Naive thymus-derived CD4-positive, alpha-beta T cell (primary cell): Measurements from ENCODE around the gene CDC42EP4. TPM values are rescaled to one million over a fixed set of nuclear protein-coding genes. Genes with fewer than 3 reads are reported as not detected.

Experiments
- ATAC-seq: fragments of 150-1000 bp; cut with Tn5 transposase; 2 replicates; pipeline ENCODE4 v1.10.0; 2021; ENCODE audit warnings: mild to moderate bottlenecking, moderate library complexity
- CTCF ChIA-PET: fragments of 350-600 bp; sonication (Branson Sonifier 250); formaldehyde crosslinking; loops from one replicate; lab custom pipeline; 2021; ENCODE audit warnings: antibody characterized with exemption; lab: Charles Lee
- POLR2A ChIA-PET: fragments of 350-600 bp; sonication (Branson Sonifier 250); formaldehyde crosslinking; loops from one replicate; lab custom pipeline; 2021; ENCODE audit warnings: antibody characterized with exemption, inconsistent platforms; lab: Charles Lee
- DNase-seq, 9 donors: peaks; one replicate each; pipeline versions ENCODE4 v3.0.0 to v3.0.0-alpha.2; 2020 to 2022; ENCODE audit warnings: mixed read lengths in 1 of 9
- H3K27ac ChIP-seq: one replicate; pipeline ENCODE4 v1.7.0; 2013; ENCODE audit warnings: mild to moderate bottlenecking, low read depth, low read length, moderate library complexity
- H3K27me3 ChIP-seq, 2 donors: one replicate each; pipeline ENCODE4 v1.7.0; 2013; ENCODE audit warnings: low read length in 2 of 2, mild to moderate bottlenecking in 2 of 2, moderate library complexity in 2 of 2; ENCODE audit not compliant: control insufficient read depth in 2 of 2, insufficient read depth in 2 of 2
- H3K36me3 ChIP-seq, 3 experiments: 1 replicate in 2 of 3; 2 replicates in 1 of 3; pipeline ENCODE4 v1.7.0; 2013; ENCODE audit warnings: low read length in 3 of 3, mild to moderate bottlenecking in 3 of 3, moderate library complexity in 1 of 3; ENCODE audit not compliant: insufficient read depth in 3 of 3, control insufficient read depth in 2 of 3
- H3K4me1 ChIP-seq, 2 donors: one replicate each; pipeline ENCODE4 v1.7.0; 2013; ENCODE audit warnings: low read length in 2 of 2, mild to moderate bottlenecking in 2 of 2, moderate library complexity in 1 of 2; ENCODE audit not compliant: control insufficient read depth in 2 of 2, insufficient read depth in 2 of 2
- H3K4me3 ChIP-seq: 2 replicates; pipeline ENCODE4 v1.7.0; 2013; ENCODE audit warnings: mild to moderate bottlenecking, low read length
- H3K9me3 ChIP-seq, 3 experiments: 1 replicate in 2 of 3; 2 replicates in 1 of 3; pipeline ENCODE4 v1.7.0; 2013; ENCODE audit warnings: low read length in 3 of 3; ENCODE audit not compliant: control insufficient read depth in 2 of 3
- H3K27ac Mint-ChIP-seq, 9 donors: one replicate each; pipeline ENCODE4 v1.8.0; 2020 to 2022; ENCODE audit warnings: mixed read lengths in 9 of 9, mild to moderate bottlenecking in 8 of 9, moderate library complexity in 5 of 9, inconsistent platforms in 2 of 9
- H3K27me3 Mint-ChIP-seq, 5 donors: one replicate each; pipeline ENCODE4 v1.8.0; 2021 to 2022; ENCODE audit warnings: mixed read lengths in 5 of 5, mild to moderate bottlenecking in 1 of 5
- H3K36me3 Mint-ChIP-seq, 5 donors: one replicate each; pipeline ENCODE4 v1.8.0; 2020 to 2022; ENCODE audit warnings: mixed read lengths in 5 of 5, mild to moderate bottlenecking in 3 of 5, inconsistent platforms in 1 of 5
- H3K4me1 Mint-ChIP-seq, 7 donors: one replicate each; pipeline ENCODE4 v1.8.0; 2020 to 2022; ENCODE audit warnings: mixed read lengths in 7 of 7, mild to moderate bottlenecking in 3 of 7, inconsistent platforms in 1 of 7
- H3K4me3 Mint-ChIP-seq, 10 donors: one replicate each; pipeline ENCODE4 v1.8.0; 2020 to 2022; ENCODE audit warnings: mild to moderate bottlenecking in 10 of 10, mixed read lengths in 10 of 10, moderate library complexity in 6 of 10, inconsistent platforms in 2 of 10
- H3K9me3 Mint-ChIP-seq, 11 donors: one replicate each; pipeline ENCODE4 v1.8.0; 2020 to 2022; ENCODE audit warnings: mixed read lengths in 11 of 11, mild to moderate bottlenecking in 4 of 11, inconsistent platforms in 1 of 11, moderate library complexity in 1 of 11
- intact Hi-C, 2 donors: fragments of 100-400 bp; cut with micrococcal nuclease; formaldehyde crosslinking; loops; one replicate each; pipeline ENCODE4 v1.15.1; 2023
- polyA plus RNA-seq, 2 donors: library from polyadenylated mRNA; unstranded; fragments of 300-500 nt; fragmentation: Illumina TruSeq; gene quantifications; one replicate each; pipeline ENCODE4 v1.2.3, GENCODE V29; 2021
- total RNA-seq, 6 experiments: library from RNA in 5 of 6; stranded (reverse) in 5 of 6; gene quantifications; 1 replicate in 5 of 6; 2 replicates in 1 of 6; pipeline ENCODE4 v1.2.3 and lab custom pipeline; 2021 to 2026

Gene CDC42EP4
- total and polyA plus RNA-seq, 7 experiments from 2014 or later: 0.19 to 15.8 (median 1.5) TPM

DNA sequence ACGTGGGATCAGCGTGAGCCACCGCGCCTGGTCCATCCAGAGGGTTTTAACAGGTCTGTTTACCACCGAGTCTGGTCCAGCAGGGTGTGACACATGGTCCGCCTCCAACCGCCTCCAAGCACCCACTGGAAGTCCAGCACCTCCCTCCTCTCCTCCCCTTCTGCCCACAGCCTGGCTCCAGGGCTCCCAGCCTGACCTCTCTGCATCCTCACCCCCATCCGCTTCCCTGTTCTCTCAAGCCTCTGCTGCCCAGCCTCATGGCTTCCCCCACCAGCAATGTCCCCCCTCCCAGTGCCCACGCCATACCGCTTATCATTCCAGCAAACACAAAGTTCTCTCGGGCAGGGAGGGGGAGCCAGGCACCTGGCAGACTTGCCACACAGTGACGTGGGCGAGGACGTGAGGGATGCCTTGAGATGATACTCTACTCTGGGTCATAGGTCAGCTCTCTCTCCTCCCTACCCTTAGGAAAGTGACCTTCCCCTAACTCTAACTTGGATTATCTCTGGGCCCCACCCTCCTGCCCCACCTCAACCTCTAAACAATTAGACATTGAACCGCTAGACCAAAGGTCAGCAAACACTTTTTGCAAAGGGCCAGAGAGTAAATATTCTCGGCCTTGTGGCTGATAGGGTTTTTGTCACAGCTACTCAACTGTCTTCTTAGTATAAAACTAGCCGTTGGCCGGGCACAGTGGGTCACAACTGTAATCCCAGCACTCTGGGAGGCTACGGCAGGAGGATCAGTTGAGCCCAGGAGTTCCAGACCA is 23.1 kb downstream of the CDC42EP4 start:
- intact Hi-C loops: no loop called here
- H3K4me1 ChIP-seq: no peaks in the 10 kb centered on the region
- POLR2A ChIA-PET: no interaction called here
- Mint-ChIP-seq H3K27me3 (peaks cover 0 to 3% (median 0%) of the 10 kb centered on the region in 5 donors), H3K27ac (no peak overlapping the region), H3K4me1 (peaks cover 6 to 13% (median 11%) of the 10 kb centered on the region in 7 donors), H3K9me3 (peaks cover 0 to 2% (median 0%) of the 10 kb centered on the region in 11 donors), H3K4me3 (no peak overlapping the region), H3K36me3 (no peaks in the 10 kb centered on the region)
- ATAC-seq: no peak
- no peak for DNase-seq
- H3K27me3 ChIP-seq: no peaks in the 10 kb centered on the region
- H3K36me3 ChIP-seq: no peaks in the 10 kb centered on the region
- CTCF ChIA-PET: no interaction called here
- H3K4me3 ChIP-seq: no peak overlapping the region
- H3K27ac ChIP-seq: no peak overlapping the region
- no peaks in the 10 kb centered on the region for H3K9me3 ChIP-seq

- no peaks in the 10 kb centered on the region for H3K9me3 ChIP-seq
- no peak overlapping the region for H3K4me3 ChIP-seq
- H3K27me3 ChIP-seq: no peaks in the 10 kb centered on the region
- intact Hi-C loops: no loop called here
- CTCF ChIA-PET: no interaction called here
- Mint-ChIP-seq H3K27me3 (peaks cover 0 to 3% (median 0%) of the 10 kb centered on the region in 5 donors), H3K9me3 (peaks cover 0 to 2% (median 0%) of the 10 kb centered on the region in 11 donors), H3K4me3 (no peak overlapping the region), H3K27ac (no peak overlapping the region), H3K36me3 (no peaks in the 10 kb centered on the region), H3K4me1 (peaks cover 6 to 13% (median 11%) of the 10 kb centered on the region in 7 donors)
- POLR2A ChIA-PET: no interaction called here
- no peak overlapping the region for H3K27ac ChIP-seq
- no peaks in the 10 kb centered on the region for H3K4me1 ChIP-seq
- H3K36me3 ChIP-seq: no peaks in the 10 kb centered on the region
- ATAC-seq (no peak), DNase-seq (no peak)
Observed at GRCh38 chr17:73286863-73287296, 24.9 kb downstream of the CDC42EP4 start.

- Histone ChIP-seq H3K27ac (no peak overlapping the region), H3K4me3 (no peak overlapping the region), H3K9me3 (no peaks in the 10 kb centered on the region), H3K4me1 (no peaks in the 10 kb centered on the region), H3K36me3 (no peaks in the 10 kb centered on the region), H3K27me3 (no peaks in the 10 kb centered on the region)
- ChIA-PET POLR2A (no interaction called here), CTCF (no interaction called here)
- no peaks in the 10 kb centered on the region for H3K36me3 Mint-ChIP-seq
- no peak overlapping the region for H3K4me3 Mint-ChIP-seq
- intact Hi-C loops: no loop called here
- H3K27ac Mint-ChIP-seq: no peak overlapping the region
- H3K9me3 Mint-ChIP-seq: peaks cover 0 to 2% (median 0%) of the 10 kb centered on the region in 11 donors
- ATAC-seq (no peak), DNase-seq (no peak)
- H3K27me3 Mint-ChIP-seq: peaks cover 0 to 3% (median 0%) of the 10 kb centered on the region in 5 donors
- H3K4me1 Mint-ChIP-seq: peaks cover 6 to 13% (median 9%) of the 10 kb centered on the region in 7 donors
Observed at GRCh38 chr17:73285916-73286862, 25.6 kb downstream of the CDC42EP4 start.

DNA sequence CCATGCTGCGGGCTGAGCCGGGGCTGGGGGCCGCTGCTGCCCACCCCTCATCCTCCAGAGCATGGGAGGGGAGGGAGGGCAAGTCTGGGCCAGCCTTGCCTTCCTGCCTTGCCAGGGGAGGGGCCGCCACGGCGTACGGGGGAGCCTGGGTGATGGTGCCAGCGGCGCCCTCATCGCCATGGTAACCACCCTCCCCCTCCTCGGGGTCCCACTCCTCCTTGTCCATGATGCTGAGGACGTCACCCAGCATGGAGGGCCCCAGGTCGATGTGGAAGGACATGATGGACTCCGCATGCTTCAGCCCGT is 26.2 kb downstream of the CDC42EP4 start:
- intact Hi-C loops: no loop called here
- ChIA-PET POLR2A (no interaction called here), CTCF (no interaction called here)
- H3K27ac Mint-ChIP-seq: no peak overlapping the region
- peaks cover 0 to 3% (median 0%) of the 10 kb centered on the region in 5 donors for H3K27me3 Mint-ChIP-seq
- DNase-seq: no peak
- peaks cover 3 to 9% (median 4%) of the 10 kb centered on the region in 7 donors for H3K4me1 Mint-ChIP-seq
- H3K9me3 Mint-ChIP-seq: peaks cover 0 to 2% (median 0%) of the 10 kb centered on the region in 11 donors
- ATAC-seq: no peak
- Histone ChIP-seq H3K9me3 (no peaks in the 10 kb centered on the region), H3K36me3 (no peaks in the 10 kb centered on the region), H3K4me1 (no peaks in the 10 kb centered on the region), H3K27me3 (no peaks in the 10 kb centered on the region), H3K27ac (no peak overlapping the region), H3K4me3 (no peak overlapping the region)
- H3K36me3 Mint-ChIP-seq: no peaks in the 10 kb centered on the region
- no peak overlapping the region for H3K4me3 Mint-ChIP-seq

- Histone ChIP-seq H3K27ac (no peak overlapping the region), H3K4me1 (no peaks in the 10 kb centered on the region), H3K4me3 (no peak overlapping the region), H3K9me3 (no peaks in the 10 kb centered on the region), H3K36me3 (no peaks in the 10 kb centered on the region), H3K27me3 (no peaks in the 10 kb centered on the region)
- Mint-ChIP-seq H3K4me3 (no peak overlapping the region), H3K4me1 (peaks cover 0 to 7% (median 0%) of the 10 kb centered on the region in 7 donors), H3K27ac (no peak overlapping the region), H3K9me3 (peaks cover 0 to 2% (median 0%) of the 10 kb centered on the region in 11 donors), H3K27me3 (peaks cover 0 to 3% (median 0%) of the 10 kb centered on the region in 5 donors), H3K36me3 (no peaks in the 10 kb centered on the region)
- POLR2A ChIA-PET: no interaction called here
- ATAC-seq (no peak), DNase-seq (no peak)
- intact Hi-C loops: no loop called here
- CTCF ChIA-PET: no interaction called here
Observed at GRCh38 chr17:73284906-73285602, 26.7 kb downstream of the CDC42EP4 start.

- Mint-ChIP-seq H3K9me3 (peaks cover 0 to 2% (median 0%) of the 10 kb centered on the region in 11 donors), H3K27ac (no peak overlapping the region), H3K27me3 (peaks cover 0 to 3% (median 0%) of the 10 kb centered on the region in 5 donors), H3K4me1 (peaks cover 0 to 4% (median 0%) of the 10 kb centered on the region in 7 donors), H3K36me3 (no peaks in the 10 kb centered on the region), H3K4me3 (no peak overlapping the region)
- Histone ChIP-seq H3K36me3 (no peaks in the 10 kb centered on the region), H3K4me3 (no peak overlapping the region), H3K9me3 (no peaks in the 10 kb centered on the region), H3K27ac (no peak overlapping the region), H3K4me1 (no peaks in the 10 kb centered on the region), H3K27me3 (no peaks in the 10 kb centered on the region)
- POLR2A ChIA-PET: no interaction called here
- DNase-seq (no peak), ATAC-seq (no peak)
- CTCF ChIA-PET: no interaction called here
- intact Hi-C loops: no loop called here
Observed at GRCh38 chr17:73284354-73284753, 27.4 kb downstream of the CDC42EP4 start.
